H1 (cell line): ENCODE measurements around the gene NHLH2. TPM values are rescaled to one million over a fixed set of nuclear protein-coding genes. Genes with fewer than 3 reads are reported as not detected.

Source experiments
- CTCF ChIA-PET: fragments of 300-600 bp; sonication (Branson Sonifier 250); formaldehyde crosslinking; loops from one replicate; lab custom pipeline; 2021; ENCODE audit not compliant: partially characterized antibody; lab: Charles Lee
- POLR2A ChIA-PET: fragments of 300-600 bp; sonication (Branson Sonifier 250); formaldehyde crosslinking; loops from one replicate; lab custom pipeline; 2021; ENCODE audit warnings: inconsistent platforms; ENCODE audit not compliant: partially characterized antibody; lab: Charles Lee
- DNase-seq, 2 experiments: peaks; one replicate each; pipeline versions ENCODE4 v3.0.0 to v3.0.0-alpha.2; 2010 to 2022; ENCODE audit warnings: low spot score in 2 of 2, low read depth in 1 of 2, mixed read lengths in 1 of 2
- FAIRE-seq: peaks from 2 replicates; lab custom pipeline; 2011; peaks lifted over from hg19 to GRCh38; lab: Jason Lieb, UNC
- H2AFZ ChIP-seq: 2 replicates; pipeline ENCODE4 v1.8.1; 2012; ENCODE audit warnings: low read length, inconsistent platforms
- H2AK5ac ChIP-seq: 2 replicates; pipeline ENCODE4 v1.6.1; 2013; ENCODE audit warnings: low read depth, low read length
- H2BK120ac ChIP-seq: replicated peaks from 2 replicates; pipeline ENCODE3; 2013; ENCODE audit warnings: low read depth, low read length, inconsistent platforms
- H2BK12ac ChIP-seq: 2 replicates; pipeline ENCODE4 v1.6.1; 2013; ENCODE audit warnings: low read depth, low read length
- H2BK15ac ChIP-seq: 2 replicates; pipeline ENCODE4 v1.6.1; 2013; ENCODE audit warnings: low read length
- H2BK20ac ChIP-seq: 2 replicates; pipeline ENCODE4 v1.6.1; 2013; ENCODE audit warnings: low read length
- H2BK5ac ChIP-seq: 2 replicates; pipeline ENCODE4 v1.6.1; 2013; ENCODE audit warnings: low read depth, low read length
- H3K14ac ChIP-seq: 2 replicates; pipeline ENCODE4 v1.6.1; 2013; ENCODE audit warnings: inconsistent platforms; ENCODE audit not compliant: insufficient read length
- H3K18ac ChIP-seq: 2 replicates; pipeline ENCODE4 v1.6.1; 2013; ENCODE audit warnings: low read length; ENCODE audit errors: extremely low read depth
- H3K23ac ChIP-seq: 2 replicates; pipeline ENCODE4 v1.6.1; 2013; ENCODE audit warnings: inconsistent platforms; ENCODE audit not compliant: insufficient read length
- H3K23me2 ChIP-seq: 2 replicates; pipeline ENCODE4 v1.6.1; 2013; ENCODE audit warnings: low read depth, low read length
- H3K27ac ChIP-seq: 2 replicates; pipeline ENCODE4 v1.6.1; 2011; ENCODE audit warnings: low read depth, low read length, inconsistent platforms
- H3K27me3 ChIP-seq, 4 experiments: replicated peaks in 1 of 4; 1 replicate in 1 of 4; 2 replicates in 3 of 4; pipeline versions ENCODE4 v1.6.1 to v1.8.1; 2011 to 2013; ENCODE audit warnings: low read length in 3 of 4, mild to moderate bottlenecking in 3 of 4, inconsistent platforms in 2 of 4, mixed read lengths in 2 of 4, moderate library complexity in 1 of 4; ENCODE audit not compliant: control insufficient read depth in 3 of 4, insufficient read depth in 3 of 4; ENCODE audit errors: extremely low read depth in 1 of 4
- H3K36me3 ChIP-seq, 4 experiments: 2 replicates each; pipeline versions ENCODE4 v1.6.1 to v1.8.1; 2011 to 2013; ENCODE audit warnings: mild to moderate bottlenecking in 4 of 4, low read length in 3 of 4, moderate library complexity in 2 of 4, control low read depth in 1 of 4, inconsistent platforms in 1 of 4; ENCODE audit not compliant: insufficient read depth in 4 of 4, control insufficient read depth in 2 of 4
- H3K4ac ChIP-seq: replicated peaks from 2 replicates; pipeline ENCODE3; 2013; ENCODE audit warnings: low read length, low read depth, mixed read lengths, inconsistent platforms; ENCODE audit not compliant: insufficient read length
- H3K4me1 ChIP-seq, 4 experiments: replicated peaks in 1 of 4; 1 replicate in 1 of 4; 2 replicates in 3 of 4; pipeline versions ENCODE4 v1.6.1 to v1.8.1; 2011 to 2013; ENCODE audit warnings: low read length in 3 of 4, inconsistent platforms in 2 of 4, mixed read lengths in 1 of 4; ENCODE audit not compliant: insufficient read depth in 4 of 4, control insufficient read depth in 3 of 4
- H3K4me2 ChIP-seq, 2 experiments: 2 replicates each; pipeline versions ENCODE4 v1.6.1 to v1.8.1; 2011 to 2013; ENCODE audit warnings: low read depth in 2 of 2, low read length in 2 of 2, control low read depth in 1 of 2, inconsistent platforms in 1 of 2, mild to moderate bottlenecking in 1 of 2; ENCODE audit not compliant: insufficient read depth in 1 of 2
- H3K4me3 ChIP-seq, 4 experiments: fragments of 200-600, 300-600 bp in 1 of 4; sonication (generic), shearing (Covaris generic), sonication (Bioruptor Twin) in 1 of 4; 2 replicates each; pipeline versions ENCODE4 v1.5.1 to v1.8.1; 2011 to 2016; ENCODE audit warnings: low read length in 4 of 4, low read depth in 3 of 4, control low read depth in 2 of 4, inconsistent platforms in 2 of 4, mild to moderate bottlenecking in 2 of 4, mixed read lengths in 1 of 4, moderate library complexity in 1 of 4; ENCODE audit not compliant: insufficient read depth in 2 of 4; ENCODE audit errors: extremely low read depth in 1 of 4
- H3K56ac ChIP-seq: replicated peaks from 2 replicates; pipeline ENCODE3; 2013; ENCODE audit warnings: low read depth, mild to moderate bottlenecking, mixed read lengths, low read length, inconsistent platforms; ENCODE audit not compliant: insufficient read length
- H3K79me1 ChIP-seq: 2 replicates; pipeline ENCODE4 v1.6.1; 2013; ENCODE audit warnings: low read depth, low read length, control low read depth
- H3K79me2 ChIP-seq, 2 experiments: 2 replicates each; pipeline versions ENCODE4 v1.6.1 to v1.8.1; 2012 to 2013; ENCODE audit warnings: low read length in 2 of 2, mild to moderate bottlenecking in 2 of 2, inconsistent platforms in 1 of 2; ENCODE audit not compliant: insufficient read depth in 2 of 2, control insufficient read depth in 1 of 2
- H3K9ac ChIP-seq, 4 experiments: replicated peaks in 1 of 4; 1 replicate in 1 of 4; 2 replicates in 3 of 4; pipeline versions ENCODE4 v1.6.1 to v1.8.1; 2011 to 2013; ENCODE audit warnings: low read depth in 3 of 4, low read length in 3 of 4, control low read depth in 2 of 4, mild to moderate bottlenecking in 2 of 4, moderate library complexity in 2 of 4, inconsistent platforms in 1 of 4; ENCODE audit errors: extremely low read depth in 1 of 4
- H3K9me3 ChIP-seq, 2 experiments: 2 replicates each; pipeline versions ENCODE4 v1.6.1 to v1.8.1; 2012 to 2013; ENCODE audit warnings: mild to moderate bottlenecking in 2 of 2, moderate library complexity in 2 of 2, control low read depth in 1 of 2, inconsistent platforms in 1 of 2, low read depth in 1 of 2, low read length in 1 of 2, mixed read lengths in 1 of 2; ENCODE audit not compliant: insufficient read depth in 2 of 2
- H4K20me1 ChIP-seq, 2 experiments: replicated peaks in 1 of 2; 2 replicates each; pipeline versions ENCODE3 to v1.8.1; 2011 to 2013; ENCODE audit warnings: inconsistent platforms in 2 of 2, low read length in 2 of 2, mild to moderate bottlenecking in 1 of 2; ENCODE audit not compliant: insufficient read depth in 2 of 2, control insufficient read depth in 1 of 2
- H4K5ac ChIP-seq: 2 replicates; pipeline ENCODE4 v1.6.1; 2013; ENCODE audit warnings: low read length, low read depth, mixed read lengths, inconsistent platforms; ENCODE audit not compliant: insufficient read length
- H4K8ac ChIP-seq: 2 replicates; pipeline ENCODE4 v1.8.0; 2013; ENCODE audit warnings: mild to moderate bottlenecking, moderate library complexity, low read length, inconsistent platforms; ENCODE audit not compliant: insufficient read depth; ENCODE audit errors: extremely low read depth
- H4K91ac ChIP-seq: replicated peaks from 2 replicates; pipeline ENCODE3; 2013; ENCODE audit warnings: low read length, mixed read lengths, inconsistent platforms; ENCODE audit not compliant: insufficient read length
- EGR1 ChIP-seq: IDR thresholded peaks from 2 replicates; pipeline ENCODE4 v1.6.1; 2011; ENCODE audit warnings: low read depth, low read length, borderline replicate concordance
- FOSL1 ChIP-seq: IDR thresholded peaks from 2 replicates; pipeline ENCODE4 v1.6.1; 2011; ENCODE audit warnings: mild to moderate bottlenecking, low read depth, low read length, moderate library complexity; ENCODE audit not compliant: insufficient read depth
- WGBS, 2 experiments: shearing (Covaris generic) in 1 of 2; methylation state at CpG; one replicate each; pipeline versions ENCODE4 v1.1.6 to v1.1.7; 2013 to 2015; ENCODE audit warnings: low lambda C conversion rate in 2 of 2, mixed read lengths in 2 of 2, inconsistent platforms in 1 of 2, low coverage in 1 of 2, missing lambda C conversion rate in 1 of 2; ENCODE audit not compliant: insufficient replicate concordance in 2 of 2, insufficient coverage in 1 of 2, insufficient read length in 1 of 2; ENCODE audit errors: extremely low coverage in 1 of 2, missing lambda C conversion rate in 1 of 2; 5-methylcytosine and 5-hydroxymethylcytosine counted together
- polyA plus RNA-seq, 7 experiments: library from polyadenylated mRNA; depleted of rRNA in 3 of 7; stranded (reverse) in 5 of 7; unstranded in 2 of 7; fragments of >200 nt in 5 of 7; fragments of 200-250 nt in 2 of 7; gene quantifications; 1 replicate in 5 of 7; 2 replicates in 1 of 7; 4 replicates in 1 of 7; pipeline versions ENCODE4 v1.2.1 to v1.2.3, GENCODE V29; 2011 to 2013; ENCODE audit warnings: missing spikeins in 2 of 7, mixed read lengths in 2 of 7
- total RNA-seq: library from RNA; stranded (reverse); fragmentation: NEBNext Ultra II Directional; extraction: Animal tissue kit (Norgen Biotek cat#: 25700); gene quantifications from 2 replicates; pipeline ENCODE4 v1.2.1, GENCODE V29; 2021

NHLH2 gene
- total and polyA plus RNA-seq, 2 of the 8 experiments (the other 6 are each of a cell fraction or from before 2014, with no cell fraction given): 0.92 to 1.1 TPM

- Histone ChIP-seq H3K56ac (no peak overlapping the region), H2BK20ac (no peak overlapping the region), H2BK12ac (no peak overlapping the region), H4K8ac (no peak overlapping the region), H3K23me2 (no peaks in the 10 kb centered on the region), H3K9me3 (no peaks in the 10 kb centered on the region), H3K18ac (no peak overlapping the region), H3K4me3 (no peak overlapping the region), H3K36me3 (no peaks in the 10 kb centered on the region), H2BK5ac (no peak overlapping the region), H3K4me2 (no peak overlapping the region), H3K14ac (no peak overlapping the region), H3K79me2 (no peaks in the 10 kb centered on the region), H3K27ac (0 out of 2 replicates have a peak overlapping the region, but pooled peaks have one; percentile 1), H3K23ac (no peak overlapping the region), H2AK5ac (no peak overlapping the region), H2AFZ (no peak overlapping the region), H3K4ac (no peak overlapping the region), H4K91ac (no peak overlapping the region), H4K5ac (no peak overlapping the region), H2BK120ac (no peak overlapping the region), H3K79me1 (no peaks in the 10 kb centered on the region), H2BK15ac (no peak overlapping the region), H3K27me3 (no peaks in the 10 kb centered on the region), H4K20me1 (no peaks in the 10 kb centered on the region), H3K4me1 (peaks cover 0 to 6% (median 3%) of the 10 kb centered on the region in 4 experiments; a peak in 2 of 7 replicates), H3K9ac (no peak overlapping the region)
- POLR2A ChIA-PET: no interaction called here
- 95% methylated on average over 4 of the region's 4 CpGs; no CpG with 5 or more reads in 1 of the 2 experiments for WGBS, 2 experiments
- DNase-seq (no peak), FAIRE-seq (no peak)
- CTCF ChIA-PET: interaction anchor here (0.9 to 1.4 kb wide), 2 partner anchors 8 to 184 kb away, joined by 3 to 4 read pairs; no protein-coding TSS in a partner anchor
- TF ChIP-seq EGR1: no peak
- TF ChIP-seq FOSL1: no peak
Measured at GRCh38 chr1:115797486-115797885, 43.4 kb downstream of the NHLH2 start.
